ENCODE data around the gene TM7SF3. TPM values are rescaled to one million over a fixed set of nuclear protein-coding genes. Genes with fewer than 3 reads are reported as not detected.

The TM7SF3 gene
- total RNA-seq, 2 experiments from 2014 or later = 8.3 to 9.5 TPM

- H3K4me1 ChIP-seq (ENCODE audit: insufficient read depth, low read length) = peaks cover 22% of the 10 kb centered on the region
- POLR2A ChIA-PET = interaction anchor here (0.9 to 2.1 kb wide), 2 partner anchors 73 to 108 kb away, joined by 3 to 8 read pairs; no protein-coding TSS in a partner anchor
- peaks cover 38% of the 10 kb centered on the region for H3K36me3 Mint-ChIP-seq (ENCODE audit: low read depth)
- ATAC-seq (ENCODE audit: poor library complexity) (no peak), DNase-seq (peak in 5 of 14 experiments; percentile 12 to 55 (median 52))
- no peaks in the 10 kb centered on the region for H3K36me3 ChIP-seq (ENCODE audit: insufficient read depth, low read length)
- H3K9me3 Mint-ChIP-seq = no peaks in the 10 kb centered on the region
- CTCF ChIA-PET = no interaction called here
- intact Hi-C loops (cut with DNase I, micrococcal nuclease) = loop anchor here in 1 of 2 experiments (5.0 kb wide), 1 partner anchor 767 kb away; no protein-coding TSS in a partner anchor
- H3K4me3 ChIP-seq (ENCODE audit: low read length) = peak overlapping the region; percentile 71
- H3K4me3 Mint-ChIP-seq = peak overlapping the region; percentile 84
- peak overlapping the region; percentile 45 to 65 for H3K27ac ChIP-seq (ENCODE audit: low read depth in 1 of 2, low read length in 2 of 2)
- no peaks in the 10 kb centered on the region for H3K27me3 ChIP-seq (ENCODE audit: control insufficient read depth in 1 of 2, insufficient read depth in 2 of 2, low read length in 2 of 2)
- peaks cover 77% of the 10 kb centered on the region for H3K4me1 Mint-ChIP-seq (ENCODE audit: low read depth)
- peak overlapping the region; percentile 86 for H3K27ac Mint-ChIP-seq
- no peaks in the 10 kb centered on the region for H3K27me3 Mint-ChIP-seq
- no peak for TF ChIP-seq CTCF (IDR thresholded peaks at IDR 0.05)
- H3K9me3 ChIP-seq (ENCODE audit: control insufficient read depth in 1 of 2, insufficient read depth in 1 of 2, low read length in 2 of 2) = peaks cover 0 to 3% of the 10 kb centered on the region in 2 experiments
Measured at GRCh38 chr12:26940516-26941214, 73.5 kb downstream of the TM7SF3 start.

GRCh38 chr12:26939953-26940352 is 74.2 kb downstream of the TM7SF3 start:
- no peak for TF ChIP-seq CTCF (IDR thresholded peaks at IDR 0.05)
- ChIA-PET CTCF (interaction anchor here (1.3 kb wide), 1 partner anchor 74 kb away, joined by 6 read pairs; the partner anchor contains the start of gene TM7SF3), POLR2A (interaction anchor here (1.0 to 2.2 kb wide), 3 partner anchors 32 to 83 kb away, joined by 5 to 10 read pairs (median 6); partner anchors contain the start of genes MED21 and TM7SF3)
- H3K36me3 ChIP-seq (ENCODE audit: insufficient read depth, low read length) = peaks cover under 1% of the 10 kb centered on the region
- Mint-ChIP-seq H3K27me3 (no peaks in the 10 kb centered on the region), H3K27ac (peak overlapping the region; percentile 86), H3K9me3 (no peaks in the 10 kb centered on the region), H3K4me1 (ENCODE audit: low read depth) (peaks cover 82% of the 10 kb centered on the region), H3K36me3 (ENCODE audit: low read depth) (peaks cover 37% of the 10 kb centered on the region), H3K4me3 (peak overlapping the region; percentile 90)
- H3K4me1 ChIP-seq (ENCODE audit: insufficient read depth, low read length) = peaks cover 23% of the 10 kb centered on the region
- peak overlapping the region; percentile 94 to 95 for H3K27ac ChIP-seq (ENCODE audit: low read depth in 1 of 2, low read length in 2 of 2)
- intact Hi-C loops (cut with DNase I, micrococcal nuclease) = loop anchor here (1.0 to 5.0 kb wide), 4 partner anchors 32 to 767 kb away; no protein-coding TSS in a partner anchor
- H3K9me3 ChIP-seq (ENCODE audit: control insufficient read depth in 1 of 2, insufficient read depth in 1 of 2, low read length in 2 of 2) = no peaks in the 10 kb centered on the region
- no peaks in the 10 kb centered on the region for H3K27me3 ChIP-seq (ENCODE audit: control insufficient read depth in 1 of 2, insufficient read depth in 2 of 2, low read length in 2 of 2)
- ATAC-seq (ENCODE audit: poor library complexity) (no peak), DNase-seq (peak in 2 of 14 experiments; percentile 15 to 23)
- peak overlapping the region; percentile 71 for H3K4me3 ChIP-seq (ENCODE audit: low read length)

GRCh38 chr12:26939192-26939832 is 74.9 kb downstream of the TM7SF3 start:
- Mint-ChIP-seq H3K9me3 (no peaks in the 10 kb centered on the region), H3K27ac (peak overlapping the region; percentile 86), H3K36me3 (ENCODE audit: low read depth) (peaks cover 40% of the 10 kb centered on the region), H3K27me3 (no peaks in the 10 kb centered on the region), H3K4me1 (ENCODE audit: low read depth) (peaks cover 82% of the 10 kb centered on the region), H3K4me3 (peak overlapping the region; percentile 90)
- Histone ChIP-seq H3K9me3 (ENCODE audit: control insufficient read depth in 1 of 2, insufficient read depth in 1 of 2, low read length in 2 of 2) (no peaks in the 10 kb centered on the region), H3K36me3 (ENCODE audit: insufficient read depth, low read length) (peaks cover 2% of the 10 kb centered on the region), H3K27ac (ENCODE audit: low read depth in 1 of 2, low read length in 2 of 2) (peak overlapping the region; percentile 94 to 95), H3K4me1 (ENCODE audit: insufficient read depth, low read length) (peaks cover 27% of the 10 kb centered on the region), H3K4me3 (ENCODE audit: low read length) (peak overlapping the region; percentile 71), H3K27me3 (ENCODE audit: control insufficient read depth in 1 of 2, insufficient read depth in 2 of 2, low read length in 2 of 2) (no peaks in the 10 kb centered on the region)
- intact Hi-C loops (cut with DNase I, micrococcal nuclease) = loop anchor here (1.0 to 5.0 kb wide), 3 partner anchors 33 to 368 kb away; no protein-coding TSS in a partner anchor
- POLR2A ChIA-PET = interaction anchor here (0.7 to 2.2 kb wide), 4 partner anchors 14 to 83 kb away, joined by 3 to 10 read pairs (median 6); partner anchors contain the start of genes MED21 and TM7SF3
- ATAC-seq (ENCODE audit: poor library complexity) (no peak), DNase-seq (peak in 3 of 14 experiments; percentile 31 to 43 (median 35))
- CTCF ChIA-PET = interaction anchor here (0.9 to 1.3 kb wide), 2 partner anchors 33 to 75 kb away, joined by 3 to 6 read pairs; partner anchors contain the start of gene TM7SF3
- TF ChIP-seq CTCF (IDR thresholded peaks at IDR 0.05) = no peak

All from CD4-positive, alpha-beta T cell (primary cell).